Esophagus squamous epithelium (tissue), 5 donors: ENCODE measurements around the gene CDH8. TPM values are rescaled to one million over a fixed set of nuclear protein-coding genes. Genes with fewer than 3 reads are reported as not detected.

Experiments used
- DNase-seq: peaks from one replicate; lab custom pipeline; 2025; lab: John Stamatoyannopoulos, UW
- H3K27ac ChIP-seq, 4 donors: fragments of 200-600 bp; sonication (generic); one replicate each; pipeline ENCODE4 v1.5.1; 2016 to 2019; ENCODE audit warnings: mild to moderate bottlenecking in 1 of 4
- H3K27me3 ChIP-seq, 4 donors: fragments of 200-600 bp; sonication (generic); 1 replicate in 3 of 4; 2 replicates in 1 of 4; pipeline versions ENCODE4 v1.5.1 to v1.6.0; 2017 to 2021; ENCODE audit warnings: antibody characterized with exemption in 1 of 4
- H3K36me3 ChIP-seq, 3 donors: fragments of 200-600 bp; sonication (generic); one replicate each; pipeline ENCODE4 v1.5.1; 2016 to 2019
- H3K4me1 ChIP-seq, 3 donors: fragments of 200-600 bp; sonication (generic); one replicate each; pipeline ENCODE4 v1.5.1; 2017 to 2019
- H3K4me3 ChIP-seq, 4 donors: fragments of 200-600 bp; sonication (generic); 1 replicate in 3 of 4; 2 replicates in 1 of 4; pipeline ENCODE4 v1.5.1; 2016 to 2019; ENCODE audit warnings: mild to moderate bottlenecking in 2 of 4, moderate library complexity in 1 of 4
- H3K9me3 ChIP-seq, 3 donors: fragments of 200-600 bp; sonication (generic); one replicate each; pipeline ENCODE4 v1.5.1; 2016 to 2019
- CTCF ChIP-seq, 6 experiments: fragments of 450-650 bp in 4 of 6; fragments of 200-600 bp in 2 of 6; sonication (generic) in 2 of 6; IDR thresholded peaks; one replicate each; pipeline ENCODE4 v1.5.1; 2016 to 2019; ENCODE audit warnings: antibody characterized with exemption in 6 of 6, mild to moderate bottlenecking in 4 of 6, moderate library complexity in 4 of 6
- POLR2A ChIP-seq, 4 donors: fragments of 450-650 bp; IDR thresholded peaks; one replicate each; pipeline ENCODE4 v1.6.1; 2017; ENCODE audit warnings: antibody characterized with exemption in 4 of 4, mild to moderate bottlenecking in 4 of 4, moderate library complexity in 3 of 4
- WGBS, 2 donors: methylation state at CpG; one replicate each; pipeline ENCODE4 v1.1.5; 2018; 5-methylcytosine and 5-hydroxymethylcytosine counted together
- intact Hi-C: fragments of 100-400 bp; cut with DNase I; formaldehyde crosslinking; loops from one replicate; pipeline ENCODE4 v1.15.0; 2022
- total RNA-seq, 4 donors: library from RNA; depleted of rRNA; stranded (reverse); fragments of >200 nt; gene quantifications; one replicate each; pipeline ENCODE4 v1.1.0, GENCODE V29; 2016
- donor health status: DM: yes; HTN: yes; CAD: no.

The CDH8 gene
- total RNA-seq, 4 donors from 2014 or later, result 0.27 to 1.8 (median 0.81) TPM

- Histone ChIP-seq H3K36me3 (no peaks in the 10 kb centered on the region), H3K27me3 (no peaks in the 10 kb centered on the region), H3K27ac (no peak overlapping the region), H3K9me3 (no peaks in the 10 kb centered on the region), H3K4me3 (no peak overlapping the region), H3K4me1 (no peaks in the 10 kb centered on the region)
- no peak for DNase-seq
- TF ChIP-seq CTCF (IDR thresholded peaks at IDR 0.05), result no peak
- no peak for TF ChIP-seq POLR2A (IDR thresholded peaks at IDR 0.05)
- intact Hi-C loops, result no loop called here
- 49 to 71% methylated on average over 2 of the region's 2 CpGs for WGBS, 2 donors
Observed at GRCh38 chr16:61763991-61764390, 272.2 kb downstream of the CDH8 start.

DNA sequence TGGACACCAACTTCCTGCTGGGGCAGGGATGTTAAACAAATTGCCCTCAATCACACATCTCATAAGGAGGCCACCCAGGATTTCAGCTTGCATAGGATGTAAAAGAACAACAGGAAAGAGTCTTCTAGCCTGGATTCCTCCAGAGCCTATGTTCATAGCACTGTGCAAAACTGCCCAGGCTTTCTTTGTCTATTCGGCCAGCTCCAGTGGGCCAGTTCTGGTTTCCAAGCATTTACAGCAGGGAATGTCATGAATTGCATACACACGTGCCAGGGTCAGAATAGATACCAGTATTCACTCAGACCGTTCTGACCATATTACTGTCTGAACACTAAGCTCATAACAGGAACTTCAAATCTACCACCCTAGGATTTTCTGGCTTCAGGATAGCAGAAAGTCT, 273.2 kb downstream of the CDH8 start:
- TF ChIP-seq POLR2A (IDR thresholded peaks at IDR 0.05) (no peak), CTCF (IDR thresholded peaks at IDR 0.05) (no peak)
- Histone ChIP-seq H3K36me3 (no peaks in the 10 kb centered on the region), H3K27ac (no peak overlapping the region), H3K4me1 (no peaks in the 10 kb centered on the region), H3K4me3 (no peak overlapping the region), H3K9me3 (no peaks in the 10 kb centered on the region), H3K27me3 (no peaks in the 10 kb centered on the region)
- intact Hi-C loops, result no loop called here
- WGBS, 2 donors, result 61 to 80% methylated on average over 3 of the region's 3 CpGs
- no peak for DNase-seq

GRCh38 chr16:61730997-61731396, 305.2 kb downstream of the CDH8 start:
- intact Hi-C loops, result no loop called here
- WGBS, 2 donors, result 56 to 63% methylated on average over 1 of the region's 1 CpG
- no peak overlapping the region for H3K27ac ChIP-seq

GRCh38 chr16:61726701-61727100, 309.5 kb downstream of the CDH8 start:
- intact Hi-C loops, result no loop called here
- no peaks in the 10 kb centered on the region for H3K27me3 ChIP-seq
- no peak for DNase-seq
- no peaks in the 10 kb centered on the region for H3K4me1 ChIP-seq
- no peak overlapping the region for H3K4me3 ChIP-seq
- TF ChIP-seq POLR2A (IDR thresholded peaks at IDR 0.05), result no peak
- no peak for TF ChIP-seq CTCF (IDR thresholded peaks at IDR 0.05)
- H3K36me3 ChIP-seq, result no peaks in the 10 kb centered on the region
- 64 to 66% methylated on average over 3 of the region's 3 CpGs for WGBS, 2 donors
- H3K27ac ChIP-seq, result no peak overlapping the region
- H3K9me3 ChIP-seq, result no peaks in the 10 kb centered on the region

More at GRCh38 chr16:61730997-61731396, 305.2 kb downstream of the CDH8 start:
- Histone ChIP-seq H3K9me3 (no peaks in the 10 kb centered on the region), H3K4me3 (no peak overlapping the region), H3K4me1 (no peaks in the 10 kb centered on the region), H3K36me3 (no peaks in the 10 kb centered on the region), H3K27me3 (no peaks in the 10 kb centered on the region)
- DNase-seq, result no peak
- no peak for TF ChIP-seq POLR2A (IDR thresholded peaks at IDR 0.05)
- TF ChIP-seq CTCF (IDR thresholded peaks at IDR 0.05), result no peak

GRCh38 chr16:61726125-61726524, 310.1 kb downstream of the CDH8 start:
- Histone ChIP-seq H3K36me3 (no peaks in the 10 kb centered on the region), H3K9me3 (no peaks in the 10 kb centered on the region), H3K4me1 (no peaks in the 10 kb centered on the region), H3K4me3 (no peak overlapping the region), H3K27ac (no peak overlapping the region), H3K27me3 (no peaks in the 10 kb centered on the region)
- no peak for DNase-seq
- intact Hi-C loops, result no loop called here
- no peak for TF ChIP-seq POLR2A (IDR thresholded peaks at IDR 0.05)
- TF ChIP-seq CTCF (IDR thresholded peaks at IDR 0.05), result no peak
